Frontal cortex (tissue), 4 donors: ENCODE data around the gene ALB. TPM values are rescaled to one million over a fixed set of nuclear protein-coding genes. Genes with fewer than 3 reads are reported as not detected.

Experiments used
- DNase-seq, 2 donors: peaks; one replicate each; pipeline ENCODE4 v3.0.0; 2012; ENCODE audit warnings: low spot score in 2 of 2
- FAIRE-seq: peaks from 2 replicates; lab custom pipeline; 2012; peaks lifted over from hg19 to GRCh38; lab: Jason Lieb, UNC
- total RNA-seq: library from RNA; depleted of rRNA; stranded (reverse); fragments of >200 nt; gene quantifications from one replicate; pipeline ENCODE4 v1.2.3, GENCODE V29; 2014
- donor health status: control.
- donor health status: control.
- donor health status: control.

ALB gene
- total RNA-seq, 1 donor from 2014 or later, result 0.41 TPM

DNA sequence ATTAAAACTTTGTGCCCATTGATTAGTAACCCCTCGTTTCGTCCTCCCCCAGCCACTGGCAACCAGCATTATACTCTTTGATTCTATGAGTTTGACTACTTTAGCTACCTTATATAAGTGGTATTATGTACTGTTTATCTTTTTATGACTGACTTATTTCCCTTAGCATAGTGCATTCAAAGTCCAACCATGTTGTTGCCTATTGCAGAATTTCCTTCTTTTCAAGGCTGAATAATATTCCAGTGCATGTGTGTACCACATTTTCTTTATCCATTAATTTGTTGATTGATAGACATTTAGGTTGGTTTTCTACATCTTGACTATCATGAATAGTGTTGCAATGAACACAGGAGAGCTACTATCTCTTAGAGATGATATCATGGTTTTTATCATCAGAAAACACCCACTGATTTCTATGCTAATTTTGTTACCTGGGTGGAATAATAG lies 3.2 kb downstream of the ALB start:
- FAIRE-seq (no peak), DNase-seq (no peak)

DNA sequence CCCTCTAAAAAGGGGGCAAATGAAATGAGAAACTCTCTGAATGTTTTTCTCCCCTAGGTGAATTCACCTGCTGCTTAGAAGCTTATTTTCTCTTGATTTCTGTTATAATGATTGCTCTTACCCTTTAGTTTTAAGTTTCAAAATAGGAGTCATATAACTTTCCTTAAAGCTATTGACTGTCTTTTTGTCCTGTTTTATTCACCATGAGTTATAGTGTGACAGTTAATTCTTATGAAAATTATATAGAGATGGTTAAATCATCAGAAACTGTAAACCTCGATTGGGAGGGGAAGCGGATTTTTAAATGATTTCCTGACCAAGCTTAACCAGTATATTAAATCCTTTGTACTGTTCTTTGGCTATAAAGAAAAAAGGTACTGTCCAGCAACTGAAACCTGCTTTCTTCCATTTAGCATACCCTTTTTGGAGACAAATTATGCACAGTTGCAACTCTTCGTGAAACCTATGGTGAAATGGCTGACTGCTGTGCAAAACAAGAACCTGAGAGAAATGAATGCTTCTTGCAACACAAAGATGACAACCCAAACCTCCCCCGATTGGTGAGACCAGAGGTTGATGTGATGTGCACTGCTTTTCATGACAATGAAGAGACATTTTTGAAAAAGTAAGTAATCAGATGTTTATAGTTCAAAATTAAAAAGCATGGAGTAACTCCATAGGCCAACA lies 4.2 kb downstream of the ALB start:
- FAIRE-seq (no peak), DNase-seq (no peak)

DNA sequence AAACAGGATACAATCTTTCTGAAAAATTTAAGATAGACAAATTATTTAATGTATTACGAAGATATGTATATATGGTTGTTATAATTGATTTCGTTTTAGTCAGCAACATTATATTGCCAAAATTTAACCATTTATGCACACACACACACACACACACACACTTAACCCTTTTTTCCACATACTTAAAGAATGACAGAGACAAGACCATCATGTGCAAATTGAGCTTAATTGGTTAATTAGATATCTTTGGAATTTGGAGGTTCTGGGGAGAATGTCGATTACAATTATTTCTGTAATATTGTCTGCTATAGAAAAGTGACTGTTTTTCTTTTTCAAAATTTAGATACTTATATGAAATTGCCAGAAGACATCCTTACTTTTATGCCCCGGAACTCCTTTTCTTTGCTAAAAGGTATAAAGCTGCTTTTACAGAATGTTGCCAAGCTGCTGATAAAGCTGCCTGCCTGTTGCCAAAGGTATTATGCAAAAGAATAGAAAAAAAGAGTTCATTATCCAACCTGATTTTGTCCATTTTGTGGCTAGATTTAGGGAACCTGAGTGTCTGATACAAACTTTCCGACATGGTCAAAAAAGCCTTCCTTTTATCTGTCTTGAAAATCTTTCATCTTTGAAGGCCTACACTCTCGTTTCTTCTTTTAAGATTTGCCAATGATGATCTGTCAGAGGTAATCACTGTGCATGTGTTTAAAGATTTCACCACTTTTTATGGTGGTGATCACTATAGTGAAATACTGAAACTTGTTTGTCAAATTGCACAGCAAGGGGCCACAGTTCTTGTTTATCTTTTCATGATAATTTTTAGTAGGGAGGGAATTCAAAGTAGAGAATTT lies 5.2 kb downstream of the ALB start:
- DNase-seq (no peak), FAIRE-seq (no peak)

DNA sequence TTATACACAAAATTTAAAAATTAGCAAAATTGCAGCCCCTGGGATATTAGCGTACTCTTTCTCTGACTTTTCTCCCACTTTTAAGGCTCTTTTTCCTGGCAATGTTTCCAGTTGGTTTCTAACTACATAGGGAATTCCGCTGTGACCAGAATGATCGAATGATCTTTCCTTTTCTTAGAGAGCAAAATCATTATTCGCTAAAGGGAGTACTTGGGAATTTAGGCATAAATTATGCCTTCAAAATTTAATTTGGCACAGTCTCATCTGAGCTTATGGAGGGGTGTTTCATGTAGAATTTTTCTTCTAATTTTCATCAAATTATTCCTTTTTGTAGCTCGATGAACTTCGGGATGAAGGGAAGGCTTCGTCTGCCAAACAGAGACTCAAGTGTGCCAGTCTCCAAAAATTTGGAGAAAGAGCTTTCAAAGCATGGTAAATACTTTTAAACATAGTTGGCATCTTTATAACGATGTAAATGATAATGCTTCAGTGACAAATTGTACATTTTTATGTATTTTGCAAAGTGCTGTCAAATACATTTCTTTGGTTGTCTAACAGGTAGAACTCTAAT lies 6.0 kb downstream of the ALB start:
- DNase-seq, result no peak
- FAIRE-seq, result no peak

DNA sequence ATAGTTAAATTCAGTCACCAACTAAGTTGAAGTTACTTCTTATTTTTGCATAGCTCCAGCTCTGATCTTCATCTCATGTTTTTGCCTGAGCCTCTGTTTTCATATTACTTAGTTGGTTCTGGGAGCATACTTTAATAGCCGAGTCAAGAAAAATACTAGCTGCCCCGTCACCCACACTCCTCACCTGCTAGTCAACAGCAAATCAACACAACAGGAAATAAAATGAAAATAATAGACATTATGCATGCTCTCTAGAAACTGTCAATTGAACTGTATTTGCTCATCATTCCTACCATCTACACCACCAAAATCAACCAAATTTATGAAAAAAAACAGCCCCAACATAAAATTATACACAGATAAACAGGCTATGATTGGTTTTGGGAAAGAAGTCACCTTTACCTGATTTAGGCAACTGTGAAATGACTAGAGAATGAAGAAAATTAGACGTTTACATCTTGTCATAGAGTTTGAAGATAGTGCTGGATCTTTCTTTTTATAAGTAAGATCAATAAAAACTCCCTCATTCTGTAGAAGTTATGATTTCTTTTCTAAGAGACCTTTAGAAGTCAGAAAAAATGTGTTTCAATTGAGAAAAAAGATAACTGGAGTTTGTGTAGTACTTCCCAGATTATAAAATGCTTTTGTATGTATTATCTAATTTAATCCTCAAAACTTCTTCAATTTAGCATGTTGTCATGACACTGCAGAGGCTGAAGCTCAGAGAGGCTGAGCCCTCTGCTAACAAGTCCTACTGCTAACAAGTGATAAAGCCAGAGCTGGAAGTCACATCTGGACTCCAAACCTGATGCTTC lies 7.0 kb downstream of the ALB start:
- no peak for DNase-seq
- FAIRE-seq, result no peak

DNA sequence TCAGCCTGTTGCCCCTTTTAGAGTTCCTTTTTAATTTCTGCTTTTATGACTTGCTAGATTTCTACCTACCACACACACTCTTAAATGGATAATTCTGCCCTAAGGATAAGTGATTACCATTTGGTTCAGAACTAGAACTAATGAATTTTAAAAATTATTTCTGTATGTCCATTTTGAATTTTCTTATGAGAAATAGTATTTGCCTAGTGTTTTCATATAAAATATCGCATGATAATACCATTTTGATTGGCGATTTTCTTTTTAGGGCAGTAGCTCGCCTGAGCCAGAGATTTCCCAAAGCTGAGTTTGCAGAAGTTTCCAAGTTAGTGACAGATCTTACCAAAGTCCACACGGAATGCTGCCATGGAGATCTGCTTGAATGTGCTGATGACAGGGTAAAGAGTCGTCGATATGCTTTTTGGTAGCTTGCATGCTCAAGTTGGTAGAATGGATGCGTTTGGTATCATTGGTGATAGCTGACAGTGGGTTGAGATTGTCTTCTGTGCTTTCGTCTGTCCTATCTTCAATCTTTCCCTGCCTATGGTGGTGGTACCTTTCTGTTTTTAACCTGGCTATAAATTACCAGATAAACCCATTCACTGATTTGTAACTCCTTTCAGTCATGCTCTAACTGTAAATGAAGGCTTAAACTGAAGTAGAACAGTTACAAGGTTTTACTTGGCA lies 7.8 kb downstream of the ALB start:
- FAIRE-seq, result no peak
- no peak for DNase-seq

DNA sequence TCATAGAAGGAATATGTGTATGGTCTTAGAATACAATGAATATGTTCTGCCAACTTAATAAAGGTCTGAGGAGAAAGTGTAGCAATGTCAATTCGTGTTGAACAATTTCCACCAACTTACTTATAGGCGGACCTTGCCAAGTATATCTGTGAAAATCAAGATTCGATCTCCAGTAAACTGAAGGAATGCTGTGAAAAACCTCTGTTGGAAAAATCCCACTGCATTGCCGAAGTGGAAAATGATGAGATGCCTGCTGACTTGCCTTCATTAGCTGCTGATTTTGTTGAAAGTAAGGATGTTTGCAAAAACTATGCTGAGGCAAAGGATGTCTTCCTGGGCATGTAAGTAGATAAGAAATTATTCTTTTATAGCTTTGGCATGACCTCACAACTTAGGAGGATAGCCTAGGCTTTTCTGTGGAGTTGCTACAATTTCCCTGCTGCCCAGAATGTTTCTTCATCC lies 9.2 kb downstream of the ALB start:
- DNase-seq (no peak), FAIRE-seq (no peak)

DNA sequence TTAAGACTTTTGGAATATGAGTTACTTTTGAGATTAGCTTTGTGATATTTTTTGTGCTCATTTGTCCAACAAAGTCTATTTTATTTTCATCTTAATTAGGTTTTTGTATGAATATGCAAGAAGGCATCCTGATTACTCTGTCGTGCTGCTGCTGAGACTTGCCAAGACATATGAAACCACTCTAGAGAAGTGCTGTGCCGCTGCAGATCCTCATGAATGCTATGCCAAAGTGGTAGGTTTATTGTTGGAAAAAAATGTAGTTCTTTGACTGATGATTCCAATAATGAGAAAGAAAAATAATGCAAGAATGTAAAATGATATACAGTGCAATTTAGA lies 10.8 kb downstream of the ALB start:
- no peak for DNase-seq
- FAIRE-seq, result no peak

DNA sequence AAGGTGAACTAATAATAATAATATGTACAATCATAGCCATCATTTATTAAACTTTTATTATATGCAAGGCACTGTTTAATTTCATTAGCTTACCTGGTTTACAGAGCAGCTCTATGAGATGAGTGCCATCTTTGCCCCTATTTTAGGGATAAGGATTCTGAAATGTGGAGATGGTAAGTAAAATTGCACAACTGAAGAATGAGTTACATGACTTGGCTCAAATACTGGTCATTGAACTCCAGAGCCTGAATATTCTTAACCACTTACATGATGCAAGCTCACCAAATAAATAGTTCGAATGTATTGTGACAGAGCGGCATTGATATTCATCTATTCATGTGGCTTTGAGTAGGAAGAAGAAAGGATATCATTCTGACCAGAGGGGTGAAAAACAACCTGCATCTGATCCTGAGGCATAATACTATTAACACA lies 11.7 kb downstream of the ALB start:
- FAIRE-seq (no peak), DNase-seq (no peak)

DNA sequence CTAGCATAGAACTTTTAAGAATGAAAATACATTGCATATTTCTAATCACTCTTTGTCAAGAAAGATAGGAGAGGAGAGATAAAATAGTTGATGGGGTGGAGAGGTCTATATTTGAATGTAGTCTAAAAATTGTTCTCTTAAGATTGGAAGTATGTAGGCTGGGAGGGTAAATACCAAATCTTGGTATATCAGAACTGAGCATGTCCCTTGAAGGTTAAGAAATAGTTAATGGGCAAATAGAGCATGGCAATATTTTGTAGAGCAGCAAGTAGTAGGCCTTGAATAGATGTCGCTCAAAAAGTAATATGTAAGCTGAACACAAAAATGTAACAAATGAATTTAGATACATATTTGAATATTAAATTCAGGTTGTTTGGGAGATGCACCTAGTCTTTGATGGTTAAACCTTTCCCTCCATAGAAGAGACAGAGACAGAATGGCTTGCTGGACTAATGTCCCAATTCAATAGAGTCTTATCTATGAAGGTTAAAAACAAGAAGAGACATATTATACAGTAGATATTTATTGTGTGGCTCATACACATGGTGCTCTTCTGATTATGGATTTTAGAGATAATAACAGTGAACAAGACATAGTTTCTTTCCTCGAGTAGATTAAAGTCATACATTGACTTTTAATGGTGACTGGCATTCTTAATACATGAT lies 12.5 kb downstream of the ALB start:
- no peak for DNase-seq
- FAIRE-seq, result no peak

DNA sequence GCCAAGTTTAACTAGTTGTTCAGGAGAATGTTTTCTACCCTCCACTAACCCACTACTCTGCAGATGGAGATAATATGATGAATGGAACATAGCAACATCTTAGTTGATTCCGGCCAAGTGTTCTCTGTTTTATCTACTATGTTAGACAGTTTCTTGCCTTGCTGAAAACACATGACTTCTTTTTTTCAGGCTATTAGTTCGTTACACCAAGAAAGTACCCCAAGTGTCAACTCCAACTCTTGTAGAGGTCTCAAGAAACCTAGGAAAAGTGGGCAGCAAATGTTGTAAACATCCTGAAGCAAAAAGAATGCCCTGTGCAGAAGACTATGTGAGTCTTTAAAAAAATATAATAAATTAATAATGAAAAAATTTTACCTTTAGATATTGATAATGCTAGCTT lies 13.3 kb downstream of the ALB start:
- no peak for FAIRE-seq
- no peak for DNase-seq

DNA sequence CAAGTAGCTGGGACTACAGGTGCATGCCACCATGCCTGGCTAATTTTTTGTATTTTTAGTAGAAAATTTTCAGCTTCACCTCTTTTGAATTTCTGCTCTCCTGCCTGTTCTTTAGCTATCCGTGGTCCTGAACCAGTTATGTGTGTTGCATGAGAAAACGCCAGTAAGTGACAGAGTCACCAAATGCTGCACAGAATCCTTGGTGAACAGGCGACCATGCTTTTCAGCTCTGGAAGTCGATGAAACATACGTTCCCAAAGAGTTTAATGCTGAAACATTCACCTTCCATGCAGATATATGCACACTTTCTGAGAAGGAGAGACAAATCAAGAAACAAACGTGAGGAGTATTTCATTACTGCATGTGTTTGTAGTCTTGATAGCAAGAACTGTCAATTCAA lies 13.9 kb downstream of the ALB start:
- FAIRE-seq (no peak), DNase-seq (no peak)

DNA sequence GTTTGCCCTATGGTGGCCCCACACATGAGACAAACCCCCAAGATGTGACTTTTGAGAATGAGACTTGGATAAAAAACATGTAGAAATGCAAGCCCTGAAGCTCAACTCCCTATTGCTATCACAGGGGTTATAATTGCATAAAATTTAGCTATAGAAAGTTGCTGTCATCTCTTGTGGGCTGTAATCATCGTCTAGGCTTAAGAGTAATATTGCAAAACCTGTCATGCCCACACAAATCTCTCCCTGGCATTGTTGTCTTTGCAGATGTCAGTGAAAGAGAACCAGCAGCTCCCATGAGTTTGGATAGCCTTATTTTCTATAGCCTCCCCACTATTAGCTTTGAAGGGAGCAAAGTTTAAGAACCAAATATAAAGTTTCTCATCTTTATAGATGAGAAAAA lies 14.6 kb downstream of the ALB start:
- FAIRE-seq (no peak), DNase-seq (no peak)

DNA sequence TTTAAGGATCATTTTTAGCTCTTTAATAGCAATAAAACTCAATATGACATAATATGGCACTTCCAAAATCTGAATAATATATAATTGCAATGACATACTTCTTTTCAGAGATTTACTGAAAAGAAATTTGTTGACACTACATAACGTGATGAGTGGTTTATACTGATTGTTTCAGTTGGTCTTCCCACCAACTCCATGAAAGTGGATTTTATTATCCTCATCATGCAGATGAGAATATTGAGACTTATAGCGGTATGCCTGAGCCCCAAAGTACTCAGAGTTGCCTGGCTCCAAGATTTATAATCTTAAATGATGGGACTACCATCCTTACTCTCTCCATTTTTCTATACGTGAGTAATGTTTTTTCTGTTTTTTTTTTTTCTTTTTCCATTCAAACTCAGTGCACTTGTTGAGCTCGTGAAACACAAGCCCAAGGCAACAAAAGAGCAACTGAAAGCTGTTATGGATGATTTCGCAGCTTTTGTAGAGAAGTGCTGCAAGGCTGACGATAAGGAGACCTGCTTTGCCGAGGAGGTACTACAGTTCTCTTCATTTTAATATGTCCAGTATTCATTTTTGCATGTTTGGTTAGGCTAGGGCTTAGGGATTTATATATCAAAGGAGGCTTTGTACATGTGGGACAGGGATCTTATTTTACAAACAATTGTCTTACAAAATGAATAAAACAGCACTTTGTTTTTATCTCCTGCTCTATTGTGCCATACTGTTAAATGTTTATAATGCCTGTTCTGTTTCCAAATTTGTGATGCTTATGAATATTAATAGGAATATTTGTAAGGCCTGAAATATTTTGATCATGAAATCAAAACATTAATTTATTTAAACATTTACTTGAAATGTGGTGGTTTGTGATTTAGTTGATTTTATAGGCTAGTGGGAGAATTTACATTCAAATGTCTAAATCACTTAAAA lies 15.3 kb downstream of the ALB start:
- peak; percentile 36 for FAIRE-seq
- DNase-seq, result no peak

DNA sequence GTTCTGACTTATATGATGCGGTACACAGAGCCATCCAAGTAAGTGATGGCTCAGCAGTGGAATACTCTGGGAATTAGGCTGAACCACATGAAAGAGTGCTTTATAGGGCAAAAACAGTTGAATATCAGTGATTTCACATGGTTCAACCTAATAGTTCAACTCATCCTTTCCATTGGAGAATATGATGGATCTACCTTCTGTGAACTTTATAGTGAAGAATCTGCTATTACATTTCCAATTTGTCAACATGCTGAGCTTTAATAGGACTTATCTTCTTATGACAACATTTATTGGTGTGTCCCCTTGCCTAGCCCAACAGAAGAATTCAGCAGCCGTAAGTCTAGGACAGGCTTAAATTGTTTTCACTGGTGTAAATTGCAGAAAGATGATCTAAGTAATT lies 16.5 kb downstream of the ALB start:
- FAIRE-seq (no peak), DNase-seq (no peak)

DNA sequence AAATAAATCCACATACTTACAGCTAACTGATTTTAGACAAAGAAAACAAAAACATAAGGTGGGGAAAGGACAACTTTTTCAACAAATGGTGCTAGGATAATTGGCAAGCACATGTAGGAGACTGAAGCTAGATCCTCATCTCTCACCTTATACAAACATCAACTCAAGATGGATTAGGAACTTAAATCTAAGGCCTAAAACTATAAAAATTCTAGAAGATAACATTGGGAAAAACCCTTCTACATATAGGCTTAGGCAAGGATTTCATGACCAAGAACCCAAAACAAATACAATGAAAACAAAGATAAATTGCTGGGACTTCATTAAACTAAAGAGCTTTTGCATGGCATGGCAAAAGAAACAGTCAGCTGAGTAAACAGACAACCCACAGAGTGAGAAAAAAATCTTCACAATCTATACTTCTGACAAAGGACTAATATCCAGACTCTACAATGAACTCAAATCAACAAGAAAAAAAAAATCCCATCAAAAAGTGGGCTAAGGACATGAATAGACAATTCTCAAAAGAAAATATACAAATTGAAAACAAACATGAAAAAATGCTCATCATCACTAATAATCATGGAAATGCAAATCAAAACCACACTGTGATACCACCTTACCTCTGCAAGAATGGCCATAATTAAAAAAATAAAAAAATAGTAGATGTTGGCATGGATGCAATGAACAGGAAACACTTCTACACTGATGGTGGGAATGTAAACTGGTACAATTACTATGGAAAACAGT lies 17.8 kb downstream of the ALB start:
- no peak for DNase-seq
- no peak for FAIRE-seq

DNA sequence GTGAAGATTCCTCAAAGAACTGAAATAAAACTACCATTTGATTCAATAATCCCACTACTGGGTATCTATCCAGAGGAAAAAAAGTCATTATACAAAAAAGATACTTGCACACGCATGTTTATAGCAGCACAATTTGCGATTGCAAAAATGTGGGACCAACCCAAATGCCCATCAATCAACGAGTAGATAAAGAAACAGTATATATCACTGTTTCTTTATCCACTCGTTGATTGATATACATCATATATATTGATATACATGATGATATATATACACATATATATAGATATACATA lies 18.3 kb downstream of the ALB start:
- DNase-seq (no peak), FAIRE-seq (no peak)

DNA sequence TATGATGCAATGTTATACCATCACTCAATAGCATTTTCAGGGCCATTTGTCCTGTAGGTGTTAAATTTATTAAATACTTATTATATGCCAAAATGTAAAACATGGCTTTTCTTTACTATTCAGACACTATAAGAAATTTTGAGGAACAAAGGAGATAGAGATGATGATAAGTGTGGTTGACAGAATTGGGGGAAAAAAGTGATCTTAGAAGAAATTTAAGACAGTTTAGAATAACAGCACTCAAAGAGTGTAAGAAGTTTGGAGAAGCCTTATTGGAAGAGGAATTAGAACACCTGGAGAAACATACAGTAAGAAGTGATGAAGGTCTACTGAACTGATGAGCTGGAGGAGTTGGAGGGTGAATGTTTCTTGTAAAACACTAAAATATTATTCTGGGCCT lies 19.1 kb downstream of the ALB start:
- FAIRE-seq (no peak), DNase-seq (no peak)
